HepG2 (cell line): ENCODE results near the gene ADRM1. TPM values are rescaled to one million over a fixed set of nuclear protein-coding genes. Genes with fewer than 3 reads are reported as not detected.

Experiments
- ESRRA ChIP-seq: sonication (generic); formaldehyde crosslinking; IDR thresholded peaks from 2 replicates; pipeline ENCODE4 v1.5.1; 2020; ENCODE audit warnings: mild to moderate bottlenecking, low read depth, missing genetic modification reagents
- IKZF4 ChIP-seq: sonication (generic); formaldehyde crosslinking; IDR thresholded peaks from 2 replicates; pipeline ENCODE4 v1.5.1; 2020; ENCODE audit warnings: borderline replicate concordance, mild to moderate bottlenecking, low read depth, missing genetic modification reagents; ENCODE audit errors: not compliant biosample characterization
- MAFF ChIP-seq: IDR thresholded peaks from 2 replicates; pipeline ENCODE4 v1.6.1; 2011; ENCODE audit warnings: low read depth, low read length, improper control_type of control experiment
- MAFK ChIP-seq, 2 experiments: IDR thresholded peaks in 1 of 2; conservative IDR thresholded peaks in 1 of 2; 2 replicates each; pipeline ENCODE4 v1.6.1; 2011; ENCODE audit warnings: improper control_type of control experiment in 2 of 2, low read length in 2 of 2
- MZF1 ChIP-seq: sonication (generic); formaldehyde crosslinking; IDR thresholded peaks from 2 replicates; pipeline ENCODE4 v1.8.1; 2023; ENCODE audit warnings: mild to moderate bottlenecking, missing genetic modification reagents, borderline replicate concordance
- PAF1 ChIP-seq: IDR thresholded peaks from 2 replicates; pipeline ENCODE4 v1.6.1; 2016; ENCODE audit warnings: missing genetic modification reagents, missing compliant biosample characterization
- PHB2 ChIP-seq: fragments of 450-650 bp; IDR thresholded peaks from 2 replicates; pipeline ENCODE4 v1.6.1; 2018; ENCODE audit not compliant: partially characterized antibody
- RARA ChIP-seq: IDR thresholded peaks from 2 replicates; pipeline ENCODE4 v1.6.1; 2016; ENCODE audit warnings: missing genetic modification reagents, missing compliant biosample characterization
- ZKSCAN1 ChIP-seq: fragments of 150-350 bp; IDR thresholded peaks from 2 replicates; pipeline ENCODE4 v1.6.1; 2014; ENCODE audit warnings: low read length
- ZNF570 ChIP-seq: sonication (generic); formaldehyde crosslinking; IDR thresholded peaks from 2 replicates; pipeline ENCODE4 v1.4.0; 2020; ENCODE audit warnings: mild to moderate bottlenecking, missing genetic modification reagents, borderline replicate concordance
- ZNF674 ChIP-seq: sonication (generic); formaldehyde crosslinking; IDR thresholded peaks from 2 replicates; pipeline ENCODE4 v1.5.0; 2020; ENCODE audit warnings: low read depth, mild to moderate bottlenecking, missing genetic modification reagents
- polyA plus RNA-seq, 8 experiments: library from polyadenylated mRNA; depleted of rRNA in 3 of 8; stranded (reverse) in 7 of 8; unstranded in 1 of 8; fragments of >200 nt; fragmentation: Illumina TruSeq in 4 of 8; extraction: Trizol in 4 of 8; gene quantifications; 2 replicates each; pipeline versions ENCODE4 v1.2.1 to v1.2.3, GENCODE V29; 2011 to 2016; ENCODE audit warnings: low read depth in 4 of 8, missing spikeins in 1 of 8, mixed read lengths in 1 of 8; ENCODE audit not compliant: insufficient read depth in 1 of 8
- total RNA-seq, 5 experiments: library from RNA; depleted of rRNA; stranded (reverse); fragments of >200 nt; fragmentation: Illumina TruSeq; extraction: Trizol; gene quantifications; 2 replicates each; pipeline ENCODE4 v1.2.3, GENCODE V29; 2016; ENCODE audit warnings: low read depth in 1 of 5
- TF ChIP-seq, protein P1 (sequence below): sonication (generic); formaldehyde crosslinking; IDR thresholded peaks from 2 replicates; pipeline ENCODE4 v1.5.0; 2020; ENCODE audit warnings: mild to moderate bottlenecking, missing genetic modification reagents, borderline replicate concordance
- TF ChIP-seq, protein P2 (sequence below): sonication (generic); formaldehyde crosslinking; IDR thresholded peaks from 2 replicates; pipeline ENCODE4 v1.8.1; 2023; ENCODE audit warnings: mild to moderate bottlenecking, moderate library complexity, missing genetic modification reagents
- TF ChIP-seq, protein P3 (sequence below): sonication (generic); formaldehyde crosslinking; IDR thresholded peaks from 2 replicates; pipeline ENCODE4 v1.9.0; 2022; ENCODE audit warnings: low read depth, missing genetic modification reagents
- TF ChIP-seq, protein P4 (sequence below): IDR thresholded peaks from 2 replicates; pipeline ENCODE4 v1.6.1; 2018; ENCODE audit warnings: missing genetic modification reagents, mild to moderate bottlenecking, missing compliant biosample characterization
- TF ChIP-seq, protein P5 (sequence below): sonication (generic); formaldehyde crosslinking; IDR thresholded peaks from 2 replicates; pipeline ENCODE4 v1.8.1; 2023; ENCODE audit warnings: mild to moderate bottlenecking, missing genetic modification reagents, borderline replicate concordance

ADRM1 gene
- total and polyA plus RNA-seq, 2 of the 13 experiments (the other 11 are each of a cell fraction or from before 2014, with no cell fraction given), result 92.9 to 154 TPM

DNA sequence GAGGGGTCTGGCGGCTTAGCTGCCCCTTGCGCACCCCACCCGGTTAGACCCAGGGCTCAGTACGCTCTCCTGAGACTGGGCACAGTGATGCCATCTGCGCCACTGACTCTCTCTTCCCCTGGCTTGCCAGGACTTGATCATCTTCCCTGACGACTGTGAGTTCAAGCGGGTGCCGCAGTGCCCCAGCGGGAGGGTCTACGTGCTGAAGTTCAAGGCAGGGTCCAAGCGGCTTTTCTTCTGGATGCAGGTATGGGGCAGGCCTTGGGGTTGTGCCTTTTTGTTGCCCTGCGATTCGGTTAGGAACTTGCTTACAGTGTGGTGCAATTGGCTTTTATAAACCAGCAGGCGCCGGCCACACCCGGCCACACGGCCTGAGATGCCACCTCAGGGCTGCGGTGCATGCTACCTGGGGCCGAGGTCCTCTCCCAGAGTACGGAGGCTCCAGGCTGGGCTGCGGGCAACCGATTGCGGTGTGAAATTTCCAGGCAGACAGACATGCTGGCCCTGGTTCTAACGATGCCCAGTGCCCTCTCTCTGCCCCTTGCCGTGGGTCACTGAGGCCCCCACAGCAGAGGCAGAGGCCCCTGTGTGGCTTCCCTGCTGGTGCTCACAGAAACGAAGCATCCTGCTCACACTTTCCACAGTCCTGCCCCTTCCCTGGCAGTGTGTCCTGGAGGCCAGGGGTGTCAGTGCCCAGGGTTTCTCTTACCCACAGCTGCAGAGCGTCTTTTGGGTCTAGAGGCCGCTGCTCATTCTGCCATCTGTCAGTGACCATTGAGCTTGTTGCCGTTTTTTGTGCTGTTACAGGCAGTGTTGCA is 1.7 kb downstream of the ADRM1 start (continued):
- TF ChIP-seq, protein P1, sequence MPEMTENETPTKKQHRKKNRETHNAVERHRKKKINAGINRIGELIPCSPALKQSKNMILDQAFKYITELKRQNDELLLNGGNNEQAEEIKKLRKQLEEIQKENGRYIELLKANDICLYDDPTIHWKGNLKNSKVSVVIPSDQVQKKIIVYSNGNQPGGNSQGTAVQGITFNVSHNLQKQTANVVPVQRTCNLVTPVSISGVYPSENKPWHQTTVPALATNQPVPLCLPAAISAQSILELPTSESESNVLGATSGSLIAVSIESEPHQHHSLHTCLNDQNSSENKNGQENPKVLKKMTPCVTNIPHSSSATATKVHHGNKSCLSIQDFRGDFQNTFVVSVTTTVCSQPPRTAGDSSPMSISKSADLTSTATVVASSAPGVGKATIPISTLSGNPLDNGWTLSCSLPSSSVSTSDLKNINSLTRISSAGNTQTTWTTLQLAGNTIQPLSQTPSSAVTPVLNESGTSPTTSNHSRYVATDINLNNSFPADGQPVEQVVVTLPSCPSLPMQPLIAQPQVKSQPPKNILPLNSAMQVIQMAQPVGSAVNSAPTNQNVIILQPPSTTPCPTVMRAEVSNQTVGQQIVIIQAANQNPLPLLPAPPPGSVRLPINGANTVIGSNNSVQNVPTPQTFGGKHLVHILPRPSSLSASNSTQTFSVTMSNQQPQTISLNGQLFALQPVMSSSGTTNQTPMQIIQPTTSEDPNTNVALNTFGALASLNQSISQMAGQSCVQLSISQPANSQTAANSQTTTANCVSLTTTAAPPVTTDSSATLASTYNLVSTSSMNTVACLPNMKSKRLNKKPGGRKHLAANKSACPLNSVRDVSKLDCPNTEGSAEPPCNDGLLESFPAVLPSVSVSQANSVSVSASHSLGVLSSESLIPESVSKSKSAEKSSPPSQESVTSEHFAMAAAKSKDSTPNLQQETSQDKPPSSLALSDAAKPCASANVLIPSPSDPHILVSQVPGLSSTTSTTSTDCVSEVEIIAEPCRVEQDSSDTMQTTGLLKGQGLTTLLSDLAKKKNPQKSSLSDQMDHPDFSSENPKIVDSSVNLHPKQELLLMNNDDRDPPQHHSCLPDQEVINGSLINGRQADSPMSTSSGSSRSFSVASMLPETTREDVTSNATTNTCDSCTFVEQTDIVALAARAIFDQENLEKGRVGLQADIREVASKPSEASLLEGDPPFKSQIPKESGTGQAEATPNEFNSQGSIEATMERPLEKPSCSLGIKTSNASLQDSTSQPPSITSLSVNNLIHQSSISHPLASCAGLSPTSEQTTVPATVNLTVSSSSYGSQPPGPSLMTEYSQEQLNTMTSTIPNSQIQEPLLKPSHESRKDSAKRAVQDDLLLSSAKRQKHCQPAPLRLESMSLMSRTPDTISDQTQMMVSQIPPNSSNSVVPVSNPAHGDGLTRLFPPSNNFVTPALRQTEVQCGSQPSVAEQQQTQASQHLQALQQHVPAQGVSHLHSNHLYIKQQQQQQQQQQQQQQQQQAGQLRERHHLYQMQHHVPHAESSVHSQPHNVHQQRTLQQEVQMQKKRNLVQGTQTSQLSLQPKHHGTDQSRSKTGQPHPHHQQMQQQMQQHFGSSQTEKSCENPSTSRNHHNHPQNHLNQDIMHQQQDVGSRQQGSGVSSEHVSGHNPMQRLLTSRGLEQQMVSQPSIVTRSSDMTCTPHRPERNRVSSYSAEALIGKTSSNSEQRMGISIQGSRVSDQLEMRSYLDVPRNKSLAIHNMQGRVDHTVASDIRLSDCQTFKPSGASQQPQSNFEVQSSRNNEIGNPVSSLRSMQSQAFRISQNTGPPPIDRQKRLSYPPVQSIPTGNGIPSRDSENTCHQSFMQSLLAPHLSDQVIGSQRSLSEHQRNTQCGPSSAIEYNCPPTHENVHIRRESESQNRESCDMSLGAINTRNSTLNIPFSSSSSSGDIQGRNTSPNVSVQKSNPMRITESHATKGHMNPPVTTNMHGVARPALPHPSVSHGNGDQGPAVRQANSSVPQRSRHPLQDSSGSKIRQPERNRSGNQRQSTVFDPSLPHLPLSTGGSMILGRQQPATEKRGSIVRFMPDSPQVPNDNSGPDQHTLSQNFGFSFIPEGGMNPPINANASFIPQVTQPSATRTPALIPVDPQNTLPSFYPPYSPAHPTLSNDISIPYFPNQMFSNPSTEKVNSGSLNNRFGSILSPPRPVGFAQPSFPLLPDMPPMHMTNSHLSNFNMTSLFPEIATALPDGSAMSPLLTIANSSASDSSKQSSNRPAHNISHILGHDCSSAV, result no peak
- TF ChIP-seq ZNF570 (CRISPR knock-in tag) (no peak), MAFK (conservative IDR thresholded peaks at IDR 0.05 in 1 of 2, IDR thresholded peaks at IDR 0.05 in 1 of 2; ENCODE audit: low read length in 2 of 2) (no peak), ZNF674 (CRISPR knock-in tag) (no peak), MAFF (no peak), ESRRA (no peak), IKZF4 (CRISPR knock-in tag) (no peak), ZKSCAN1 (no peak), PHB2 (no peak), RARA (no peak), MZF1 (CRISPR knock-in tag) (no peak), PAF1 (no peak; the same call in 1 of the 2 replicates)
- TF ChIP-seq, protein P2, sequence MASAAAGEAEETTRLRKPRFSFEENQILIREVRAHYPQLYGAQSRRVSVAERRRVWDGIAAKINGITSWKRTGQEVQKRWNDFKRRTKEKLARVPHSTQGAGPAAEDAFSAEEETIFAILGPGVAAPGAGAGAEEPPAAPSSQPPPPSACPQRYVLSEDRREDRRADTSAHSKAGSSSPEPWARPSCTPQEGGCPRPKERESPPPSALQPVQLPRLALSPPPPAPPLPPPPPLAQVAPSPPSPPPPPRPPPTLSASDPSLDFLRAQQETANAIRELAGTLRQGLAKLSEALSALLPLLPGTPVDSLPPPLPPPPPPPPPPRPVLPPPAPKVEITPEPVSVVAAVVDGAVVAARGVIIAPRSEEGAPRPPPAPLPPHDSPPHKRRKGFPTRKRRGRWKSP (CRISPR knock-in tag), result no peak
- TF ChIP-seq, protein P3, sequence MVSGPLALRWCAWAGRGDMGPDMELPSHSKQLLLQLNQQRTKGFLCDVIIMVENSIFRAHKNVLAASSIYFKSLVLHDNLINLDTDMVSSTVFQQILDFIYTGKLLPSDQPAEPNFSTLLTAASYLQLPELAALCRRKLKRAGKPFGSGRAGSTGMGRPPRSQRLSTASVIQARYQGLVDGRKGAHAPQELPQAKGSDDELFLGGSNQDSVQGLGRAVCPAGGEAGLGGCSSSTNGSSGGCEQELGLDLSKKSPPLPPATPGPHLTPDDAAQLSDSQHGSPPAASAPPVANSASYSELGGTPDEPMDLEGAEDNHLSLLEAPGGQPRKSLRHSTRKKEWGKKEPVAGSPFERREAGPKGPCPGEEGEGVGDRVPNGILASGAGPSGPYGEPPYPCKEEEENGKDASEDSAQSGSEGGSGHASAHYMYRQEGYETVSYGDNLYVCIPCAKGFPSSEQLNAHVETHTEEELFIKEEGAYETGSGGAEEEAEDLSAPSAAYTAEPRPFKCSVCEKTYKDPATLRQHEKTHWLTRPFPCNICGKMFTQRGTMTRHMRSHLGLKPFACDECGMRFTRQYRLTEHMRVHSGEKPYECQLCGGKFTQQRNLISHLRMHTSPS (CRISPR knock-in tag), result no peak; the same call in 1 of the 2 replicates
- TF ChIP-seq, protein P4, sequence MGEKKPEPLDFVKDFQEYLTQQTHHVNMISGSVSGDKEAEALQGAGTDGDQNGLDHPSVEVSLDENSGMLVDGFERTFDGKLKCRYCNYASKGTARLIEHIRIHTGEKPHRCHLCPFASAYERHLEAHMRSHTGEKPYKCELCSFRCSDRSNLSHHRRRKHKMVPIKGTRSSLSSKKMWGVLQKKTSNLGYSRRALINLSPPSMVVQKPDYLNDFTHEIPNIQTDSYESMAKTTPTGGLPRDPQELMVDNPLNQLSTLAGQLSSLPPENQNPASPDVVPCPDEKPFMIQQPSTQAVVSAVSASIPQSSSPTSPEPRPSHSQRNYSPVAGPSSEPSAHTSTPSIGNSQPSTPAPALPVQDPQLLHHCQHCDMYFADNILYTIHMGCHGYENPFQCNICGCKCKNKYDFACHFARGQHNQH, result 0 out of 2 replicates have a peak, but pooled peaks have one; percentile 31
- TF ChIP-seq, protein P5, sequence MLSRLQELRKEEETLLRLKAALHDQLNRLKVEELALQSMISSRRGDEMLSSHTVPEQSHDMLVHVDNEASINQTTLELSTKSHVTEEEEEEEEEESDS (CRISPR knock-in tag), result no peak
